HCT116 (cell line): ENCODE results near the gene CTNNA2.

Experiments used
- CEBPB ChIP-seq: IDR thresholded peaks from 2 replicates; pipeline ENCODE4 v1.6.1; 2012; ENCODE audit warnings: low read depth
- CTCF ChIP-seq, 3 experiments: fragments of 200-600 bp in 1 of 3; sonication (generic) in 1 of 3; IDR thresholded peaks in 2 of 3; conservative IDR thresholded peaks in 1 of 3; 2 replicates each; pipeline ENCODE4 v1.5.1; 2012 to 2017; ENCODE audit warnings: low read depth in 2 of 3, low read length in 2 of 3, antibody characterized with exemption in 1 of 3, borderline replicate concordance in 1 of 3, control low read depth in 1 of 3, mild to moderate bottlenecking in 1 of 3, mixed read lengths in 1 of 3, mixed run types in 1 of 3, moderate library complexity in 1 of 3; ENCODE audit not compliant: insufficient read depth in 1 of 3
- ELF1 ChIP-seq: IDR thresholded peaks from 2 replicates; pipeline ENCODE4 v1.6.1; 2012; ENCODE audit warnings: low read depth, borderline replicate concordance
- EZH2 ChIP-seq: fragments of 200-600 bp; sonication (generic); IDR thresholded peaks from 2 replicates; pipeline ENCODE4 v1.6.1; 2017; ENCODE audit warnings: antibody characterized with exemption, mixed run types
- EZH2phosphoT487 ChIP-seq: fragments of 200-600 bp; IDR thresholded peaks from 2 replicates; pipeline ENCODE4 v1.6.1; 2018; ENCODE audit warnings: antibody characterized with exemption, borderline replicate concordance
- JUND ChIP-seq: IDR thresholded peaks from 2 replicates; pipeline ENCODE4 v1.6.1; 2012
- POLR2A ChIP-seq: IDR thresholded peaks from 2 replicates; pipeline ENCODE4 v1.7.0; 2011; ENCODE audit warnings: borderline replicate concordance; ENCODE audit not compliant: insufficient read depth, insufficient read length; ENCODE audit errors: extremely low read depth
- POLR2AphosphoS5 ChIP-seq: IDR thresholded peaks from 2 replicates; pipeline ENCODE4 v1.6.1; 2011; ENCODE audit warnings: mild to moderate bottlenecking, low read depth, low read length, moderate library complexity
- REST ChIP-seq: IDR thresholded peaks from 2 replicates; pipeline ENCODE4 v1.6.1; 2012; ENCODE audit warnings: low read depth
- SIN3A ChIP-seq: IDR thresholded peaks from 2 replicates; pipeline ENCODE4 v1.6.1; 2012; ENCODE audit warnings: low read depth
- YY1 ChIP-seq: IDR thresholded peaks from 2 replicates; pipeline ENCODE4 v1.6.1; 2011; ENCODE audit warnings: low read length, low read depth, moderate library complexity, mild to moderate bottlenecking; ENCODE audit not compliant: insufficient replicate concordance; ENCODE audit errors: extremely low read depth
- ZFX ChIP-seq: fragments of 450-650 bp; IDR thresholded peaks from 2 replicates; pipeline ENCODE4 v1.6.1; 2017

GRCh38 chr2:80496346-80496745, 983.5 kb downstream of the CTNNA2 start:
- TF ChIP-seq POLR2A (no peak), CTCF (IDR thresholded peaks at IDR 0.05 in 2 of 3, conservative IDR thresholded peaks at IDR 0.05 in 1 of 3; ENCODE audit: borderline replicate concordance in 1 of 3, insufficient read depth in 1 of 3, low read depth in 2 of 3, low read length in 2 of 3) (no peak), EZH2 (no peak), CEBPB (no peak), POLR2AphosphoS5 (no peak), SIN3A (no peak), JUND (no peak), ZFX (no peak), EZH2phosphoT487 (no peak), REST (no peak), ELF1 (no peak), YY1 (no peak)
